Osteoblast (primary cell): ENCODE results near the gene PARP12. TPM values are rescaled to one million over a fixed set of nuclear protein-coding genes. Genes with fewer than 3 reads are reported as not detected.

Experiments
- DNase-seq: peaks from one replicate; pipeline ENCODE4 v3.0.0; 2011; ENCODE audit warnings: low spot score, mixed read lengths; ENCODE audit not compliant: insufficient read length; ENCODE audit errors: missing footprints
- H2AFZ ChIP-seq: 2 replicates; pipeline ENCODE4 v1.6.0; 2011; ENCODE audit warnings: mild to moderate bottlenecking, low read length
- H3K27ac ChIP-seq: 2 replicates; pipeline ENCODE4 v1.5.1; 2011; ENCODE audit warnings: mild to moderate bottlenecking, low read depth, low read length, moderate library complexity
- H3K27me3 ChIP-seq: 2 replicates; pipeline ENCODE4 v1.6.0; 2012; ENCODE audit warnings: mild to moderate bottlenecking, control low read depth, inconsistent platforms, low read length, moderate library complexity; ENCODE audit not compliant: insufficient read depth
- H3K36me3 ChIP-seq: 2 replicates; pipeline ENCODE4 v1.5.1; 2011; ENCODE audit warnings: mild to moderate bottlenecking, low read length, control low read depth, moderate library complexity; ENCODE audit not compliant: insufficient read depth
- H3K4me1 ChIP-seq: 2 replicates; pipeline ENCODE4 v1.5.1; 2011; ENCODE audit warnings: mild to moderate bottlenecking, low read length, control low read depth, moderate library complexity; ENCODE audit not compliant: insufficient read depth
- H3K4me2 ChIP-seq: 2 replicates; pipeline ENCODE4 v1.6.0; 2011; ENCODE audit warnings: mild to moderate bottlenecking, low read length; ENCODE audit not compliant: insufficient read depth
- H3K4me3 ChIP-seq: fragments of 200-600 bp; sonication (generic); 3 replicates; pipeline ENCODE4 v1.5.1; 2012; ENCODE audit warnings: mild to moderate bottlenecking, low read length, inconsistent platforms; ENCODE audit not compliant: insufficient read depth
- H3K79me2 ChIP-seq: 2 replicates; pipeline ENCODE4 v1.6.0; 2012; ENCODE audit warnings: mild to moderate bottlenecking, low read length, control low read depth, inconsistent platforms; ENCODE audit not compliant: insufficient read depth
- H3K9me3 ChIP-seq: 2 replicates; pipeline ENCODE4 v1.5.1; 2011; ENCODE audit warnings: low read depth, low read length, control low read depth
- H4K20me1 ChIP-seq: 2 replicates; pipeline ENCODE4 v1.6.0; 2012; ENCODE audit warnings: mild to moderate bottlenecking, low read length, control low read depth; ENCODE audit not compliant: insufficient read depth
- CTCF ChIP-seq: IDR thresholded peaks from 2 replicates; pipeline ENCODE4 v1.5.1; 2011; ENCODE audit warnings: mild to moderate bottlenecking, low read depth, low read length, moderate library complexity; ENCODE audit errors: extremely low read depth
- total RNA-seq: library from RNA; depleted of rRNA; stranded (reverse); fragments of >200 nt; gene quantifications from 2 replicates; pipeline ENCODE4 v1.2.3, GENCODE V29; 2012

PARP12 gene
- total RNA-seq, 1 donor: 26.4 TPM

DNA sequence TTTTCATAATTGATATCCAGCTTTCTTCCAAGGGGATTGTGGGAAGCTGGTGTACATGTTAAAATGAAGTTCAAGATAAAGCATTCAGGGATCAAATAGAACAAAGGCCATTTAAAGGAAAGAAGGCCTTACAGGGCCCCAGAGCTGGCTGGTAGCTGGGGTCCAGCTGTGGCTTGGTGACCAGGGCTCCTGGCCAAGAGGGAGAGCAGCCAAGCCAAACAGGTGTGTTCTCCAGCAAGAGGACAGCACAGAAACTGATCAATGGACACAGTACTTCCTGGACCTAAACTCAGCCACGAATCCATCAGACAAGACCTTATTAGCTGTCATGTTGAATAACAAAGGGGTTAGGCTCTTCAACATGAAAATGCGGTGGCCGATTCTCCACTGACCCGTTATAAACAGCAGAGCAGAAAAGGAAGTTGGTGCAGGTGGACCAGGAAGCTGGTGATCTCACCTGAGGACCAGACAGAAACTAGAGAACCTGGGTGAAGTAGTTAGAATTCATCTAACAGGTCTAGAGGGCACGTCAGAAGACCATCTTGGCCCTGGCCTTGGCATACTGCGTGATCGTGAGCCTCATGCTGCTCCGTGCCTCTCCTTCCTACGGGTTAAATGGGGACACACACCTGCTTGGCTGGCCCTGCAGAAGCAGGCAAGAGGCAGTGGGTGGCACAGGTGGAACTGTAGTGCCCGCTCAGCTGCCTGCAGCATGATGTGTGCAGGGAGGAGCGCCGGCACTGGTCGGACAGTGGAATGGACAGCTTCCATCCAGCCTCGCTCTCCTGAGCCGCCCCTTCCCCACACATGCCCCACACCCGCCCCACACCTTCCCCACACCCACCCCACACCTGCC lies 53.8 kb downstream of the PARP12 start:
- Histone ChIP-seq H3K9me3 (no peaks in the 10 kb centered on the region), H3K4me2 (no peak overlapping the region), H3K4me3 (no peak overlapping the region), H3K79me2 (no peaks in the 10 kb centered on the region), H3K27ac (no peak overlapping the region), H3K36me3 (no peaks in the 10 kb centered on the region), H4K20me1 (no peaks in the 10 kb centered on the region), H3K4me1 (no peaks in the 10 kb centered on the region), H3K27me3 (peaks cover 22% of the 10 kb centered on the region), H2AFZ (no peak overlapping the region)
- TF ChIP-seq CTCF: no peak
- DNase-seq: no peak

DNA sequence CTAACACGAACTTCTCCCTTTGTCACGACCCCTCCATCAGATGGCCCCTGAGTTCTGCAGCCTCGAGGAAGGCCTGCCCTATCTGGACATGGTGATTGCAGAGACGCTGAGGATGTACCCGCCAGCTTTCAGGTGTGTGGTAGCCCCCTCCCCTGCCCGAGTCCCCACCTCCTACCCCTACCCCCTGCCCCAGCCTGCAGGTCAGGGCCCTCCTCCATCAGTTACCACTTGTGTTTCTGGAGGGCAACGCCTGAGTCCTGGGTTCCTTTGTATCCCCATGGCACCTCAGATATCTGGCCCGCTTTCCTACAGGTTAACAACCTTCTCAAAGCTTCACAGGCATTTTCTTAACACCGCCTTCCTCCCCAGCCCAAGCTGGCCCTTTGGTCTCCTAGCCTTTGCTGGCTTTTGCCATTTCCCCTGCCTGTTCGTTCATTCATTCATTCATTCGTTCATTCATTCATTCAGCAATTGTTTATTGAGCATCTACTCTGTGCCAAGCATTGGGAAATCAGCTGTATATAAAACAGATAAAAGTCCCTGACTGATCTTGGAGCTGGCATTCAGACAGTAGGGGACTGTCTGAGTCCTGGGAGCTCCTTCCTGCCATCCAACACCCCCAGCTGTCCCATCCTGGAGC lies 55.6 kb downstream of the PARP12 start:
- Histone ChIP-seq H3K27me3 (peaks cover 9% of the 10 kb centered on the region), H3K27ac (no peak overlapping the region), H3K9me3 (no peaks in the 10 kb centered on the region), H2AFZ (no peak overlapping the region), H3K4me3 (no peak overlapping the region), H3K4me2 (no peak overlapping the region), H3K36me3 (no peaks in the 10 kb centered on the region), H3K4me1 (no peaks in the 10 kb centered on the region), H4K20me1 (no peaks in the 10 kb centered on the region), H3K79me2 (no peaks in the 10 kb centered on the region)
- no peak for TF ChIP-seq CTCF
- DNase-seq: no peak

- Histone ChIP-seq H3K79me2 (no peaks in the 10 kb centered on the region), H3K4me1 (no peaks in the 10 kb centered on the region), H3K4me2 (no peak overlapping the region), H3K27me3 (peaks cover 4% of the 10 kb centered on the region), H3K9me3 (no peaks in the 10 kb centered on the region), H3K36me3 (no peaks in the 10 kb centered on the region), H3K27ac (no peak overlapping the region), H3K4me3 (no peak overlapping the region), H4K20me1 (no peaks in the 10 kb centered on the region), H2AFZ (no peak overlapping the region)
- no peak for DNase-seq
- TF ChIP-seq CTCF: no peak
These were observed 56.2 kb downstream of the PARP12 start for GRCh38 chr7:140006600-140006999.
